Forelimb muscle (tissue), 1 donor: ENCODE results near the gene HCAR1. TPM values are rescaled to one million over a fixed set of nuclear protein-coding genes. Genes with fewer than 3 reads are reported as not detected.
A peak's percentile ranks its signal among the peaks of the same experiment; 100 is the strongest.
"Not testable (repeated sequence)": the region's sequence is repeated elsewhere in the genome, so short reads cannot be mapped to it uniquely, and the experiment has no call there.

Experiments used
- DNase-seq: peaks from one replicate; pipeline ENCODE4 v3.0.0-alpha.2; 2013; ENCODE audit warnings: low read depth
- polyA plus RNA-seq: library from polyadenylated mRNA; unstranded; fragments of 120-200 nt; gene quantifications from one replicate; pipeline ENCODE4 v1.2.1, GENCODE V29; 2013; ENCODE audit not compliant: insufficient read length

The HCAR1 gene
- polyA plus RNA-seq, result 0.10 TPM

DNA sequence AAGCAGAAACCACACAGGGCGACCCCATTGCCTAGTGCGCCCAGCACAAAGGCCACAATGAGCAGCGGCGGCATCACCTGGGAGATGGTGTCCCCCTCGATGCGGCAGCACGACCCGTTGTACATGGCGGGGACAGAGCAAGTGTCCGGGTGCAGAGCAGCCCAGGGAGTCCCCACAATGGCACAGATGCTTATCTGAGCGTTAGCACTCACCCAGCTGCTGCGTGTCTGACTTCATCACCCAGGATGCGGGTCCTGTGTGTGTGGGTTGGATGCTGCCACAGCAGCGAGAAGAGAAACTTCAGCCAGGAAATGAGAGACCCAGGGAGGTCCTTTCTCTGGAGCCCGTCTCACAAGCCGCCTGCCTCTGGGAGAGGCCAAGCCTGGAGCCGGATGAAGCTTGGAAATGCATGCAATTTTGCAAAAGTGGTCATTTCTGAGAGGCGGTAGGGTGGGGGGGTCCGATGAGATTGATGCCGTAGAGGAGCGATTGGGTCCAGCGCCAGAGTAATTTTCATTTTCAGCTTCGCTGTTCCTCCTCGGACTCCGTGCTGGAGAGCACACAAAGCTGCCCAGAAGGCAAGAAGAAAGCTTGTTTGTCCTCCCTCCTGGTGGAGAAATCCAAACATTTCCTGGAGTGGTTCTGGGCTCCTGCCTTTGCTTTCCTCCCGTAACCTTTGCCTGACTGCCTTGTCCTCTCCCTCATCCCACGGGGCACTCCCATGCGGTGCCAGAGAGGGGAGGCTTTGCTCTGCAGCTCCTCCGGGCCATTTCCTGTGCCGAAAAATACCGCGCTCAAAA is at the start of gene HCAR1:
HCAR1 (minus strand) TSS at position 630 of the 800 bp plus-strand sequence; CDS start at position 125, 505 bp downstream.
- DNase-seq, result no peak

GRCh38 chr12:122757568-122757967 is 26.9 kb upstream of the HCAR1 start:
- no peak for DNase-seq

GRCh38 chr12:122754790-122755189 is 24.1 kb upstream of the HCAR1 start:
- no peak for DNase-seq

GRCh38 chr12:122753319-122753650 is 22.6 kb upstream of the HCAR1 start:
- no peak for DNase-seq

GRCh38 chr12:122752464-122753318 is 22.0 kb upstream of the HCAR1 start, which contains the start of gene DENR:
Gene DENR, plus strand, starts transcription at chr12:122752824. Its CDS starts 878 bp downstream, at chr12:122753702.
- DNase-seq, result peak; percentile 91

- not testable (repeated sequence) for DNase-seq
Measured at GRCh38 chr12:122750781-122751515, 20.3 kb upstream of the HCAR1 start.

GRCh38 chr12:122749569-122750332 is 19.1 kb upstream of the HCAR1 start:
- DNase-seq, result no peak

DNA sequence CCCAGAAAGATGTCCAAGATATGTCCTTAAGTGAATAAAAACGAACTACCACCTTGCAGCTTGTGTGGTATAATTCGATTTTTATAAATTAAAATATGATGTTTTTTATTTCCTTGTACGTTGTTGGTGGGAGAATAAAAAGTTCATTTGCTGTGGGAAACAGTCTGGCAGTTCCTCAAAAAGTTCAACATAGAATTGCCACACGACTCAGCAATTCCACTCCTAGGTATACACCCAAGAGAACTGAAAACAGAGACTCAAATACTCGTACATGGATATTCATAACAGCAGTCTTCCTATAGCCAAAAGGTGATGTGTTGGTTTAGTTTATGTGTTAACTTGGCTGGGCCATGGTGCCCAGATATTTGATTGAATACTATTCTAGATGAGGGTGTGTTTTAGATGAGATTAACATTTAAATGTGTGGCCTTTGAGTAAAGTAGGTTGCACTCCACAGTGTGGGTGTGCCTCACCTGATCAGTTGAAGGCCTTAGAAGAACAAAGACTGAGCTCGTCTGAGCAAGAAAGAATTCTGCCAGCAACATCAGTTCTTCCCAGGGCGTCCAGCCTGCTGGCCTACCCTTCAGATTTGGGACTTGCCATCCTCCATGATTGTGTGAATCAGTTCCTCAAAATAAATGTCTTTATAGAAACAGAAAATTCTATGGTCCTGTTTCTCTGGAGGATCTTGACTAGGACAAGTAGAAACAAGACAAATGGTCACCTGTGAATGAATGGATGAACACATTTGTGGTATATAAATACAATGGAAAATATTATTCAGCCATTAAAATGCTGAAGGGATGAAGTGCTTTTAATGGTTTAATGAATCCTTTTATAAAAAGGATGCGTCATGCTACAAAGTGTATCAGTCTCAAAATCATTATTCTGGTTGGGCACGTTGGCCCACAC is 16.8 kb upstream of the HCAR1 start:
- DNase-seq, result no peak

- DNase-seq, result no peak
Measured at GRCh38 chr12:122743895-122744525, 13.4 kb upstream of the HCAR1 start.

DNA sequence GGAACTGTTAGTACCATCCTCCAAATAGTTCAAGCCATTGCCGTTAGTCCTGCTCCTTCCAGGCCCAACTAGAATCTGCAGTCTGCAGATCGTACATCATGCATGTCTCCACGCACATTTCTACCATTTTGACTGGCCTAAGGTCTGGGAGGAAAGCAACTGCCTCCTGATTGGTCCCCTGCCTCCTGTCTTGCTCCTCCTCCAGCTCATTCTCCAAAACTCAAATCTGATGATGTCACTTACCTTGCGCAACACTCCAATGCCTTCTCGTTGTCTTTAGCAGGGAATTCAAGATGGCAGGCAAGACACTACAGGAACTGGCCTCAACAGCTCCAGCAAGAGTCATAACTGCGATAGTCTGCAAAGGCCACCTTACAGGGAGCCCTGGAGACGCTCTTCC is 9.7 kb upstream of the HCAR1 start:
- DNase-seq, result no peak

DNA sequence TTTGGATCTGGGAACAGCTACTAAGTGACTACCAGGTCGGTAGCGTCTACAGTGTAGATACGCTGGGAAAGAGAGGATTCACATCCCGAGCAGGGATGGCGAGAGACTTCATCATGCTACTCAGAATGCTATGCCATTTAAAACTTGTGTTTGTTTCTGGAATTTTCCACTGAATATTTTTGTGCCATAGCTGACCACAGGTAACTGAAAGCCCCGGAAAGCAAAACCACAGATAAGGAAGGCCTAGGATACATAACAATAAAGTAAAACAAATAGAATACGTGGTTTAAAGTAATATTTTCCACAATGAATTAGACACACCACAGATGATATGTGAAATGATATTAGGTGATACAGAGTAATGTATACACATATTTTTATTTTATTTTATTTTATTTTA is 7.9 kb upstream of the HCAR1 start:
- DNase-seq, result no peak

GRCh38 chr12:122732611-122733010 is 2.0 kb upstream of the HCAR1 start:
- no peak for DNase-seq

- no peak for DNase-seq
Measured at GRCh38 chr12:122732170-122732569, 1.5 kb upstream of the HCAR1 start.

GRCh38 chr12:122729583-122730214 is 945 bp downstream of the HCAR1 start:
- no peak for DNase-seq

- DNase-seq, result no peak
Measured at GRCh38 chr12:122726080-122726558, 4.5 kb downstream of the HCAR1 start.

- DNase-seq, result no peak
Measured at GRCh38 chr12:122725452-122726079, 5.1 kb downstream of the HCAR1 start.

- no peak for DNase-seq
Measured at GRCh38 chr12:122724641-122725243, 5.9 kb downstream of the HCAR1 start.

DNA sequence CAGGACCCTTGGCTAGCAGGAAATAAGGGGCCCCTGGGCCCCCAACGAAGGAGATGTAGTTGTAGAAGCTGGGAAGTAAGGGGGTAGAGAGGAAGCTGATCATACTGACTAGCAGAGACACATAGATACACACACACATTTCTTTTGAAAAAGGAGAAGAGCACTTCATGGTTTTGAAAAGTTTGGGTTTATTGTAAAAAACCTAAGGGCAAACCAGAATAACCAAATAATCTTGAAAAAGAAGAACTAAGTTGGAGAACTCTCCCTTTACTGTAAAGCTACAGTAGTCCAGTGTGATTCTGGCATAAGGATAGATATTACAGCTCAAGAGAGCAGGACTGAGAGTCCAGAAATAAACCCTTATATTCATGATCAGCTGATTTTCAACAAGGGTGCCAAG is 8.3 kb downstream of the HCAR1 start:
- DNase-seq, result no peak
